ENCODE measurements around the gene SFSWAP.
"Not testable (repeated sequence)": the region's sequence is repeated elsewhere in the genome, so short reads cannot be mapped to it uniquely, and the experiment has no call there.

Gene SFSWAP

DNA sequence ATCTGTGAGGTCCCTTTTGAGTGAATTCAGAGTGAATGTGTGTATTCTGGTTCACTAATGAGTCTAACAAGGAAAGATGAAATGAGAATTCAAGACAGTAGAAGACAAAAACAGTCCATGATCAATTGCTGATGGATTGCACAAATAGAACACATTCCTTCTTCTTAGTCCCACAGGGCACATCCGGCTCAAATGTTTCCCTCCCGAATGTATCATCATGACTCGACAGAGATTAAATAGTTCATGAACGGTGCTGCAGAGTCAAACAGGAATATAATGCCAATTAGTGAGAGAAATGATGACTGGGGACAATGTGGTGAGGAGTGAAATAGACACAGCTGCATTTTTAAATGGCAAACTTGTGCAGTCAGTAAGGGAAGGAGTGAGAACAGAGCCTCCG lies 11.5 kb upstream of the SFSWAP start:
- no peak overlapping the region for H3K4me3 ChIP-seq (ENCODE audit: low read depth, low read length)
- no peak for DNase-seq (ENCODE audit: low read depth, low spot score)
- ChIA-PET POLR2A (no interaction called here), CTCF (no interaction called here)
- TF ChIP-seq, protein P1, sequence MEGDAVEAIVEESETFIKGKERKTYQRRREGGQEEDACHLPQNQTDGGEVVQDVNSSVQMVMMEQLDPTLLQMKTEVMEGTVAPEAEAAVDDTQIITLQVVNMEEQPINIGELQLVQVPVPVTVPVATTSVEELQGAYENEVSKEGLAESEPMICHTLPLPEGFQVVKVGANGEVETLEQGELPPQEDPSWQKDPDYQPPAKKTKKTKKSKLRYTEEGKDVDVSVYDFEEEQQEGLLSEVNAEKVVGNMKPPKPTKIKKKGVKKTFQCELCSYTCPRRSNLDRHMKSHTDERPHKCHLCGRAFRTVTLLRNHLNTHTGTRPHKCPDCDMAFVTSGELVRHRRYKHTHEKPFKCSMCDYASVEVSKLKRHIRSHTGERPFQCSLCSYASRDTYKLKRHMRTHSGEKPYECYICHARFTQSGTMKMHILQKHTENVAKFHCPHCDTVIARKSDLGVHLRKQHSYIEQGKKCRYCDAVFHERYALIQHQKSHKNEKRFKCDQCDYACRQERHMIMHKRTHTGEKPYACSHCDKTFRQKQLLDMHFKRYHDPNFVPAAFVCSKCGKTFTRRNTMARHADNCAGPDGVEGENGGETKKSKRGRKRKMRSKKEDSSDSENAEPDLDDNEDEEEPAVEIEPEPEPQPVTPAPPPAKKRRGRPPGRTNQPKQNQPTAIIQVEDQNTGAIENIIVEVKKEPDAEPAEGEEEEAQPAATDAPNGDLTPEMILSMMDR (IDR thresholded peaks at IDR 0.05; ENCODE audit: insufficient read depth, low read length, missing control alignments): no peak

DNA sequence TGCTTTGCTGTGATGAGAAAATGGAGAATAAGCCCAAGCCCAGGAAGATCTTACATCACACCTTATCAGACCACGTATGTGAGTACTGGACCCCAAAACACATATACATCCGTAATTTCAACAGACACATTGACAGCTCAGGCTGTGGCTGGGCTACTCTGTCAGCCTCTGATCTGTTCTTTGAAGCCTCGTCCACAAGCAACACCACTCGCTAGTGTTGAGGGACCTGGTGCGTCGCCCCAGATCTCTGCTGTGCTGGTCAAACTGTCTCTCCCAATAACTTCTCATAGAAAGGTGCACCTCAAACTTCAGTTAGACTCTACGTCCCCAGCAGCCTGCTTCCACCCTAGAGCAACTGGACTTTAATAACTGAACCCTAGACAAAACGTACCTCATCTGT lies 10.6 kb upstream of the SFSWAP start:
- CTCF ChIA-PET: no interaction called here
- no peak overlapping the region for H3K4me3 ChIP-seq (ENCODE audit: low read depth, low read length)
- DNase-seq (ENCODE audit: low read depth, low spot score): no peak
- POLR2A ChIA-PET: no interaction called here
- TF ChIP-seq, protein P1 (IDR thresholded peaks at IDR 0.05; ENCODE audit: insufficient read depth, low read length, missing control alignments): no peak

DNA sequence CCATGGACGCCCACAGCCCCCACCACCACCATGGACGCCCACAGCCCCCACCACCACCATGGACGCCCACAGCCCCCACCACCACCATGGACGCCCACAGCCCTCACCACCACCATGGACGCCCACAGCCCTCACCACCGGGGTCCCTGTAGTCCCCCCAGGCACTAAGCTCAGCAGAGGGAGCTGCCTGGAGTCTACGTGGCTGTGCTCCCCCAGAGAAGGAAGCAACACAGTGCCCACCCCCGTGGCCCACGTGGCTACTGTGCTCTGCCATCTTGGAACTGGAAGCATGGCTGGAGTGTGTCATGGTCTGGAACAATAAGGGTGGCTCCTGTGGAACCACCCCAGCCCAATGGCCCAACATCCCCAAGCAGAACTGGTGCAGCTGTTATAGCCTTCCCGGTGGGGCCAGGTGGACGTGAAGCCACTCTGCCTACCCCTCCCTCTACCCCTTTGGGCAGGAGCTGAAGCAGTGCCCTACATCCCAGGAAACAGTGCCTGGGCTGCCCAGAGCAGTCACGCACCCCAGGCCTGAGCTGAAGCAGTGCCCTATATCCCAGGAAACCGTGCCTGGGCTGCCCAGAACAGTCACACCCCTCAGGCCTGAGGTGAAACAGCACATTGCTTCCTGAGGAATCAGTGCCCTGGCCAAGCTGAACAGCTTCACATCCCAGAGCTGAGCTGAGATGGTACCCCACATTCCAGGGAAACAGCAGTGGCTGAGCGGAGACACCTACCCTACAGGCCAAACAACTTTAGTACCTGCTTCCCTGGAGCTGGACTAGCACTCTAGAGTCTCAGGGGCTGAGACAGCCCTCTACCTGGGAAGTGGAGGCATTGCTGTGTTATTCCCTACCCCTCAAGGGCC lies 9.0 kb upstream of the SFSWAP start:
- ChIA-PET CTCF (interaction anchor here (0.7 kb wide), 1 partner anchor 13 kb away, joined by 3 read pairs; no protein-coding TSS in a partner anchor), POLR2A (no interaction called here)

DNA sequence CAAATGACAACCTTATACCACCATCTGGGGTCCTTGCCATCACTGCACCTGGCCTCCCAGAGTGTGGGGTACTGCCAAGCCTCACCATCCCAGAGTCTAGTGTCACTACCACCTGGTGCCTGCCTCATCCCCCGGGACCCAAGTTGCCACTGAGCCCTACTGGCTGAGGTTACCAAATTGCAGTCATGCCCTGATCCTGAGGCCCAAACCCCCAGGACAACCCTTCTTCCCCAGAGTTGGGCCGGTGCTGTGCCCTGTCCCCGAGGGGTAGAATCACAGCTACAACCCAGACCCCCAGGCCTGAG lies 8.4 kb upstream of the SFSWAP start:
- ChIA-PET CTCF (no interaction called here), POLR2A (no interaction called here)
- DNase-seq (ENCODE audit: low read depth, low spot score): no peak
- H3K4me3 ChIP-seq (ENCODE audit: low read depth, low read length): no peak overlapping the region
- TF ChIP-seq, protein P1 (IDR thresholded peaks at IDR 0.05; ENCODE audit: insufficient read depth, low read length, missing control alignments): no peak

More for the DNA sequence above, 9.0 kb upstream of the SFSWAP start:
- no peak overlapping the region for H3K4me3 ChIP-seq (ENCODE audit: low read depth, low read length)
- TF ChIP-seq, protein P1 (IDR thresholded peaks at IDR 0.05; ENCODE audit: insufficient read depth, low read length, missing control alignments): no peak
- DNase-seq (ENCODE audit: low read depth, low spot score): no peak

DNA sequence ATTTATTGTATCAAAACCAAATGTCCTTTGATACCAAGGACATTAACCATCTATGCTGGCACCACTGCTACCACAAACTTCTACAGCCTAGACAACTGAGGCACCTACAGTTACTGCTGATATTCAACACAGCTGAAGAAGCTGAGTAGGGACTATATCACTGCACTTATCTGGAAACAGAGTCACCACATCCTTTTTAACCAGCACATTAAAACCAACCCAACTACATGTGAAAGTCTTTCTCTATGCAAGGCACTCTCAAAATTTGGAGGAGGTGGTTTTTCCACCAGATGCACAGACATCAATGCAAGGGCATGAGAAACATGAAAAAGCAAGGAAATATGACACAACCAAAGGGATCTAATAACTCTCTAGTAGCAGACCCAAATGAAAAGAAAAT lies 7.7 kb upstream of the SFSWAP start:
- DNase-seq (ENCODE audit: low read depth, low spot score): no peak
- TF ChIP-seq, protein P1 (IDR thresholded peaks at IDR 0.05; ENCODE audit: insufficient read depth, low read length, missing control alignments): no peak
- no peak overlapping the region for H3K4me3 ChIP-seq (ENCODE audit: low read depth, low read length)
- ChIA-PET CTCF (no interaction called here), POLR2A (no interaction called here)

DNA sequence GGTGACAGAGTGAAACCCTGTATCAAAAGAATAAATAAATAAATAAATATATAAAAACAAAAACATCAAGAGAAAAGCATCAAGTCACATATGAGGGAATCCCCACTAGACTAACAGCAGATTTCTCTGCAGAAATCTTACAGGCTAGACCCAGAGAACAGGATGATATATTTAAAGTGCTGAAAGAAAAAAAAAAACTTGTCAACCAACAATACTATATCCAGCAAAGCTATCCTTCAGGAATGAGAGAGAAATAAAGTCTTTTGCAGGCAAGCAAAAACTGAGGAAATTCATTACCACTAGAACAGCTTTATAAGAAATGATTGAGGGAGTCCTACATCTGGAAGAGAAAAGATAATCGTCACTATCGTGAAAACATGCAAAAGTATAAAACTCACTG lies 6.4 kb upstream of the SFSWAP start:
- POLR2A ChIA-PET: no interaction called here
- H3K4me3 ChIP-seq (ENCODE audit: low read depth, low read length): no peak overlapping the region
- CTCF ChIA-PET: no interaction called here

DNA sequence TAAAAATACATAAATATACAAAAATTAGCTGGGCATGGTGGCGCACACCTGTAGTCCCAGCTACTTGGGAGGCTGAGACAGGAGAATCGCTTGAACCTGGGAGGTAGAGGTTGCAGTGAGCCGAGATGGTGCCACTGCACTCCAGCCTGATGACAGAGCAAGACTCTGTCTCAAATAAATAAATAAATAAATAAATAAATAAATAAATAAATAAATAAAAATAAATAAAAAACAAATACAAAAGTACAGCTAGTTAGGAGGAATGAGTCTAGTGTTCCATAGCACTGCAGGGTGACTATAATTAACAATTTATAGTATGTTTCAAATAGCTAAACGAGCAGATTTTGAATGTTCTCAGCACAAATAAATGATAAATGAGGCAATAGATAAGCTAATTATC lies 4.2 kb upstream of the SFSWAP start:
- H3K4me3 ChIP-seq (ENCODE audit: low read depth, low read length); POLR2A ChIA-PET; DNase-seq (ENCODE audit: low read depth, low spot score); CTCF ChIA-PET: not testable (repeated sequence)

More for the DNA sequence above, 6.4 kb upstream of the SFSWAP start:
- no peak for DNase-seq (ENCODE audit: low read depth, low spot score)
- TF ChIP-seq, protein P1 (IDR thresholded peaks at IDR 0.05; ENCODE audit: insufficient read depth, low read length, missing control alignments): no peak

Measured in AG04449 (cell line).